ENCODE measurements around the gene SIGMAR1.

SIGMAR1 gene

DNA sequence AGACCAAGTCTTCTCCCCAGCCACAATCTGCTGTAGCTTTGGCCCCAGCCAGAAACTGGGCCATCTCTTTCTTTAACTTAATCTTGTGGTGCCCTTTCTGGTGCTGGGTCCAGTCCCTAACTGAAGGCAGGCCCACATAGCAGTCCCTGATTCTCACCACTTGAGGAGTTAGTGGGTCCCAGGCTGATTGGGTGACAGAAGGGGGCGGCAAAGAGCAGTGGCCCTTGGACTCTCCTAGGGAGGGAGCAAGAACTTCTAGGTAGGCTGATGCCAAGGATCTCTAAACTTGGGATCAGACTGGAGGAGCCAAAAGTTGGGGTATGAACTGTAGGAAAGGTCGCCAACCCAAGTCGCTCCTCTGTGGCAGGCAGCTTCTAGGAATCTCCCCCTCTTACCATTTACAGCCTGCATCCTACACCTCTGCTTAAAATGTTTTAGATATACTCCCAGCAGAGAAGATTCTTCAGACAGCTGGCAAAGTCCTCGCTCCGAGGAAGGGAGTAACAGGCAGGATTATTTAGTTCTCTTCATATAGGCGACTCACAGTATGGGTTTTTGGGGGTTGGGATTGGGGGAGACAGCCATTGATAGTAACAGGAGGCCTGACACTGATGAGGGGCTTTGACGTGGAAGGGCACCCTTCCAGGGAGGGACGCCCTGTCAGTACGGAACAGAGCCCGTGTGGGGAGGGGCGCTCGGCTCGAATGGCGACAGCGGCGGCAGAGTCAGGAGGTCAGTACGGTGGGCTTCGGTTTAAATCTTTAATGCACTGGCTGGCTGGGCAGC is 26.9 kb upstream of the SIGMAR1 start:
- H3K4me3 ChIP-seq (ENCODE audit: low read length): peak overlapping the region; percentile 70
- DNase-seq (ENCODE audit: low read depth): peak; percentile 84
- TF ChIP-seq, protein P1, sequence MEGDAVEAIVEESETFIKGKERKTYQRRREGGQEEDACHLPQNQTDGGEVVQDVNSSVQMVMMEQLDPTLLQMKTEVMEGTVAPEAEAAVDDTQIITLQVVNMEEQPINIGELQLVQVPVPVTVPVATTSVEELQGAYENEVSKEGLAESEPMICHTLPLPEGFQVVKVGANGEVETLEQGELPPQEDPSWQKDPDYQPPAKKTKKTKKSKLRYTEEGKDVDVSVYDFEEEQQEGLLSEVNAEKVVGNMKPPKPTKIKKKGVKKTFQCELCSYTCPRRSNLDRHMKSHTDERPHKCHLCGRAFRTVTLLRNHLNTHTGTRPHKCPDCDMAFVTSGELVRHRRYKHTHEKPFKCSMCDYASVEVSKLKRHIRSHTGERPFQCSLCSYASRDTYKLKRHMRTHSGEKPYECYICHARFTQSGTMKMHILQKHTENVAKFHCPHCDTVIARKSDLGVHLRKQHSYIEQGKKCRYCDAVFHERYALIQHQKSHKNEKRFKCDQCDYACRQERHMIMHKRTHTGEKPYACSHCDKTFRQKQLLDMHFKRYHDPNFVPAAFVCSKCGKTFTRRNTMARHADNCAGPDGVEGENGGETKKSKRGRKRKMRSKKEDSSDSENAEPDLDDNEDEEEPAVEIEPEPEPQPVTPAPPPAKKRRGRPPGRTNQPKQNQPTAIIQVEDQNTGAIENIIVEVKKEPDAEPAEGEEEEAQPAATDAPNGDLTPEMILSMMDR (conservative IDR thresholded peaks at IDR 0.05; ENCODE audit: low read length): peak; percentile 100

- DNase-seq (ENCODE audit: low read depth): no peak
- TF ChIP-seq, protein P1 (conservative IDR thresholded peaks at IDR 0.05; ENCODE audit: low read length): no peak
- H3K4me3 ChIP-seq (ENCODE audit: low read length): no peak overlapping the region
Observed at GRCh38 chr9:34663303-34663605, 25.7 kb upstream of the SIGMAR1 start.

- DNase-seq (ENCODE audit: low read depth): no peak
Observed at GRCh38 chr9:34662526-34663302, 25.1 kb upstream of the SIGMAR1 start, which contains the start of gene CCL27. TSS of gene CCL27 (minus strand) at chr9:34662657. CDS start at chr9:34662633, 24 bp downstream.

DNA sequence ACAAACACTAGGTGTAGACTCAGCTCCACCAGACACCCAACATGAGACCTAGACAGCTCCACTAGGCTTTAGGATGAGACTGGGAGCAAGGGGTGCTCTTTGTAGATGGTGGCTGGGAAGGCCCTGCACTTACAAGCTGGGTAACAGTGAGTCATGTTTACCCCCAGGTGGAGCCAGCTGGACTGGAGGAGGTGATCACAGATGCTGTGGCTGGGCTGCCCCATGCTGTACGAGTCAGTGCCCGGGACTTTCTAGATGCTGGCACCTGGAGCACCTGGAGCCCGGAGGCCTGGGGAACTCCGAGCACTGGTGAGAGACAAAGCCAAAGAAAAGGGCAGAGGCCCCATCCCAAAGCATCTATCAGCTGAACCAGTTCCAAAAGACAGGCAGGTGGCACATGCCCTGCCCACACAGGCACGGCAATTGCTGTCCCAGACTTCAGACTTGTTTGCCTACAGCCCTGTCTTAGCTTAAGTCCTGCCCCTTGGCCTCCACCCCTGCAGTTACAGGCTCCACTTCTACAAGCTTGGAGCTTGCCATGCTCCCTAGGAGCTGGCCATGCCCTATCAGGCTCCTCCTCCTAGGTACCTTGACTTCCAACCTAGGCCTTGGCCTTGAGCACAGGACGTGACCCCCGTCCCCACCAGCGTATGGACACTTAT is 22.1 kb upstream of the SIGMAR1 start:
- H3K4me3 ChIP-seq (ENCODE audit: low read length): no peak overlapping the region
- TF ChIP-seq, protein P1 (conservative IDR thresholded peaks at IDR 0.05; ENCODE audit: low read length): no peak
- DNase-seq (ENCODE audit: low read depth): no peak

More at GRCh38 chr9:34662526-34663302, 25.1 kb upstream of the SIGMAR1 start, which contains the start of gene CCL27:
- TF ChIP-seq, protein P1 (conservative IDR thresholded peaks at IDR 0.05; ENCODE audit: low read length): no peak
- no peak within 1 kb of the TSS for H3K4me3 ChIP-seq (ENCODE audit: low read length)

DNA sequence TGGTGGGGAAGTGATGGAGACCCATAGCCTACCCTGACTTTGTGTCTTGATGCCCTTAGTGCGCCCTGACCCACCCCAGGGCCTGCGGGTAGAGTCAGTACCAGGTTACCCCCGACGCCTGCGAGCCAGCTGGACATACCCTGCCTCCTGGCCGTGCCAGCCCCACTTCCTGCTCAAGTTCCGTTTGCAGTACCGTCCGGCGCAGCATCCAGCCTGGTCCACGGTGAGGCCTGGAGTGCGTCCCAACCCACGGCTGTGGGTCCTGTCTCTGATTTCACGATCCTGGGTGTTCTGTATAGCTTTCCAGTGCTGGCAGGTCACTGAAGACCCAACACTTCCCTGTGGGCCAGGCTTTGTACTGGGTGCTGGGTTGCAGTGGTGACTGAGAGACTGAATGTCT is 20.9 kb upstream of the SIGMAR1 start:
- TF ChIP-seq, protein P1 (conservative IDR thresholded peaks at IDR 0.05; ENCODE audit: low read length): no peak
- H3K4me3 ChIP-seq (ENCODE audit: low read length): no peak overlapping the region
- no peak for DNase-seq (ENCODE audit: low read depth)

GRCh38 chr9:34656992-34657391 is 19.4 kb upstream of the SIGMAR1 start:
- DNase-seq (ENCODE audit: low read depth): no peak
- TF ChIP-seq, protein P1 (conservative IDR thresholded peaks at IDR 0.05; ENCODE audit: low read length): no peak

More at GRCh38 chr9:34656992-34657391, 19.4 kb upstream of the SIGMAR1 start:
- H3K4me3 ChIP-seq (ENCODE audit: low read length): no peak overlapping the region
